Measurements from ENCODE around the gene ARHGAP6. TPM values are rescaled to one million over a fixed set of nuclear protein-coding genes. Genes with fewer than 3 reads are reported as not detected.

The ARHGAP6 gene
- total RNA-seq, 4 donors from 2014 or later = 2.7 to 9.1 (median 4.3) TPM

DNA sequence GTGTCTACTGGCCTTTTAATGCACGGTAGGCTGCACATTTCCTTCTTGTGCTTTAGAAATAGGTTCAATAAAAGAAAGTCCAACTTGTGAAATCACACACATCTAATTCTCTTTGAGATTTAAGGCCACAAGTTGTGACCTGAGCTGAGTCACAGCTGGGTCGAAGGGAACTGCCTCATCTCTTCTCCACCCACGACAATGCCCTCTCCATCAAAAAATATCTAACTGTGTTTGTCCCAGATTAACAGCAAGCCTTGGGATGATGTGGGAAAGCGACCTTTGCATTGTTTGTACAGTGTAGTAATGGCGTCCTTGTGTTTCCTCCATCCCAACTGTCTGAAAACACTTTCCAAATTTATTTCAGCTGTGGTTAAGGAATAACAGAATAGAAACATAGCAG, 203.6 kb downstream of the ARHGAP6 start:
- WGBS, 2 donors = 48 to 57% methylated on average over 5 of the region's 5 CpGs
- intact Hi-C loops (cut with DNase I; ENCODE audit: low total_unique reads) = no loop called here
- no peak for DNase-seq (ENCODE audit: low spot score in 2 of 2)
- H3K4me3 ChIP-seq (ENCODE audit: low read depth, poor library complexity, severe bottlenecking) = no peak overlapping the region
- TF ChIP-seq, protein P1, sequence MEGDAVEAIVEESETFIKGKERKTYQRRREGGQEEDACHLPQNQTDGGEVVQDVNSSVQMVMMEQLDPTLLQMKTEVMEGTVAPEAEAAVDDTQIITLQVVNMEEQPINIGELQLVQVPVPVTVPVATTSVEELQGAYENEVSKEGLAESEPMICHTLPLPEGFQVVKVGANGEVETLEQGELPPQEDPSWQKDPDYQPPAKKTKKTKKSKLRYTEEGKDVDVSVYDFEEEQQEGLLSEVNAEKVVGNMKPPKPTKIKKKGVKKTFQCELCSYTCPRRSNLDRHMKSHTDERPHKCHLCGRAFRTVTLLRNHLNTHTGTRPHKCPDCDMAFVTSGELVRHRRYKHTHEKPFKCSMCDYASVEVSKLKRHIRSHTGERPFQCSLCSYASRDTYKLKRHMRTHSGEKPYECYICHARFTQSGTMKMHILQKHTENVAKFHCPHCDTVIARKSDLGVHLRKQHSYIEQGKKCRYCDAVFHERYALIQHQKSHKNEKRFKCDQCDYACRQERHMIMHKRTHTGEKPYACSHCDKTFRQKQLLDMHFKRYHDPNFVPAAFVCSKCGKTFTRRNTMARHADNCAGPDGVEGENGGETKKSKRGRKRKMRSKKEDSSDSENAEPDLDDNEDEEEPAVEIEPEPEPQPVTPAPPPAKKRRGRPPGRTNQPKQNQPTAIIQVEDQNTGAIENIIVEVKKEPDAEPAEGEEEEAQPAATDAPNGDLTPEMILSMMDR (IDR thresholded peaks at IDR 0.05) = no peak
- no peak for TF ChIP-seq POLR2A (IDR thresholded peaks at IDR 0.05)

DNA sequence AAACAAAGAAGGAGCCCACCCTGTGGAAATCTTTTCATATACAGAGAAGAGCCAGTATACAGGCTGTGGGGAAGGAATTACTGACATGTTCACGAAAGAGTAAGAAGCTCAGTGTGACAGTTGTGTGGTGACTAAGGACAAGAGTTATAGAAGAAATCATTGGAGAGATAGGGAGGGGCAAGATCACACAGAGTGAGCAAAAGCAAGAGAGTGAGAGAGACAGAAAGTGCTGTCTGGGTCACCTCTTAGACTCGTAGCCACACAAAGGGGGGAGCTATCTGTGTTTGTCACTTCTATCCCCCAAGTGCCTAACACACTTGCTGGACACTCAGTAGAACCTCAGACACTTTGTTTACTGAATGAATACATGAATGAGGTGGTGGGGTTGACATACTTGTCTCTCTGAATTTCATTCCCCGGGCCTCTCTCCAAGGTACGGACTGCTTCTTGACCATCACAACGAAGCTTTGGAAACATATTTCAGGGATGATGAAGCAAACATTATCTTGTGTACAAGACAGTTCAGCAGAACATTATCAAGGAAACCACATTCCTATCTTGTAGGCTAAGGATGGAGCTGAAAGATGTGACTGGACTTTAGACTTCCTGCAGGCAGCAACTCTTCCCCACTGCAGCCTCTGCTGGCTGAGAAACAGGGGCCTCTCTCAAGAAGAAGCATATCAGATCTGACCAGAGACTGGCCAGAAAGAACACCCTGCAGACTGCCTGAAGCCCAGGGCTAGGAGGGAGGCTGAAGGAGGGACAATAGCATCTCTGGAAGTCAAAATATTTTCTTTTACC, 204.3 kb downstream of the ARHGAP6 start:
- DNase-seq (ENCODE audit: low spot score in 2 of 2) = no peak
- H3K4me3 ChIP-seq (ENCODE audit: low read depth, poor library complexity, severe bottlenecking) = no peak overlapping the region
- no peak for TF ChIP-seq POLR2A (IDR thresholded peaks at IDR 0.05)
- TF ChIP-seq, protein P1 (IDR thresholded peaks at IDR 0.05) = no peak
- 58 to 88% methylated on average over 5 of the region's 5 CpGs for whole genome bisulfite sequencing, 2 donors
- intact Hi-C loops (cut with DNase I; ENCODE audit: low total_unique reads) = no loop called here

DNA sequence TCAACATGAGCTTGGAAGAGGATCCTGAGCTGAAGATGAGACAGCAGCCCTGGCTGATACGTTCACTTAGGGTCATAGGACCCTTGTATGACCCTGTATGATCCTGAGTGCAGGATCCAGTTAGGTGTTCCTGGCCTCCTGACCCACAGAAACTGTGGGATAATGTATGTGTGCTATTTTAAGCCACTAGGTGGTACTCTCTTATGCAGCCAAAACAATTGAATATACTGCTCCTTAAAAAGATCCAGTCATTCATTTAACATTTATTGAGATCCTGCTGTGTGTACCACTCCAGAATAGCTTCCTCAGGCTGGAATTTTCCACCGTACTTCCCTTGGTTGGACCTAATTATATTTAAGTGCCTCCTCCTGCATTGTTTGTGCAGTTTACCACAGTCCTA, 205.4 kb downstream of the ARHGAP6 start:
- TF ChIP-seq, protein P1 (IDR thresholded peaks at IDR 0.05) = no peak
- no peak for TF ChIP-seq POLR2A (IDR thresholded peaks at IDR 0.05)
- intact Hi-C loops (cut with DNase I; ENCODE audit: low total_unique reads) = no loop called here
- no peak overlapping the region for H3K4me3 ChIP-seq (ENCODE audit: low read depth, poor library complexity, severe bottlenecking)
- no peak for DNase-seq (ENCODE audit: low spot score in 2 of 2)
- 56 to 79% methylated on average over 2 of the region's 2 CpGs for WGBS, 2 donors

DNA sequence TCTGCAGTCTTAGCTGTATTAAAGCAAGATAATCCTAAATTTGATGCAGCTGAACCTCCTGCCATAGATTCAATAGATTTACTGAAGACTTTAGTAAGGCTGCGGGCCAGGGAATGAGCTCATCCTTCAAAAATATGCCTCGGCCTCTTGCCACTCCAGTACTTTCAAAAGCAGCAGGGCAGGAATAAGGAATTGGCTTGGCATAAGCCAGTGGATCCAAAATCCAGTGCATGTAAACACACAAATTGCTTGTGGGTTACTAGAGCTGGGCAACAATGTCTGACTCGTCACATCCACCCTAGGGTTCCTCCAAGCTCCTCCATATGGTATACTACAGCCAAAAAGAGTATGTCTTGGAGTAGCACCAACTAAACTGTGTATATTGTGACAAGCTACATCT, 207.6 kb downstream of the ARHGAP6 start:
- H3K4me3 ChIP-seq (ENCODE audit: low read depth, poor library complexity, severe bottlenecking) = no peak overlapping the region
- no peak for TF ChIP-seq POLR2A (IDR thresholded peaks at IDR 0.05)
- TF ChIP-seq, protein P1 (IDR thresholded peaks at IDR 0.05) = no peak
- WGBS, 2 donors = 18 to 50% methylated on average over 3 of the region's 3 CpGs
- DNase-seq (ENCODE audit: low spot score in 2 of 2) = no peak
- intact Hi-C loops (cut with DNase I; ENCODE audit: low total_unique reads) = no loop called here

DNA sequence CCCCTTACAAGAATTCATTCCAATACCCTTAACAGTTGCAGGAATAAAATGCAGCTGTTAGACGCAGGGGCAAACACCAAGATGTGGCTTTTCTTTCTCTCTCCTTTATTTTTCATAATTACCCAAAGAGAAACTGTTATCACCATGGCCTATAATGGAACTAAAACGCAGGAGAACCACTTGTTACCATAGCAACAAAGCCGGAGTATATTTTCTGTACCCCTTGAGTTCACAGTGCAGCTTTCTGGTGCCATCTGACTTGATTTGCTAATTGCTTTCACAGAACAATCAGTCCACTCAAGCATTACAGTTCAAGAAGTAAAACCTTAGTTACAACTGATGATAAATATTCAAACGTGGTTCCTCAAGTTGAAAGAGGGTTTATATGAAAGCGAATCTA, 214.6 kb downstream of the ARHGAP6 start:
- TF ChIP-seq, protein P1 (IDR thresholded peaks at IDR 0.05) = no peak
- no peak for TF ChIP-seq POLR2A (IDR thresholded peaks at IDR 0.05)
- WGBS, 2 donors = 61 to 90% methylated on average over 5 of the region's 5 CpGs

DNA sequence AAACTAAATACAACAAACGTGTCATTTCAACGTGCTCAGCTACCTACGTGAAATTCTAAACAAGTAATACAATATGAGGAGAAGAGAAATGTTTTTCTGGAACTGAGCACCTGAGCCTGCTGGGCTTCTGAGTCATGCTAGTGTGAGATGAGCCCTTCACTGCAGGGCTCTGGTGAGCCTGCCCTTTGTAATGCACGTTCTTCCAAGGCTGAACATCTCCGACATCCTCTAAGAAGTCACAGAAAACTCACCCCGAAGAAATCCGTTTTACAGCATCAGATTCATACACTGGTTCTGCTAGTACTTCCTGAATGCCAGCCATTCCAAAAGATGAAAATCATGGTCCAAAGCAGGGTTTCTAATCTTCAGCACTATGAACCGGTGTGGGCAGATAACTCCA, 215.4 kb downstream of the ARHGAP6 start:
- H3K4me3 ChIP-seq (ENCODE audit: low read depth, poor library complexity, severe bottlenecking) = no peak overlapping the region
- no peak for TF ChIP-seq POLR2A (IDR thresholded peaks at IDR 0.05)
- TF ChIP-seq, protein P1 (IDR thresholded peaks at IDR 0.05) = no peak
- WGBS, 2 donors = 56 to 66% methylated on average over 8 of the region's 8 CpGs
- DNase-seq (ENCODE audit: low spot score in 2 of 2) = no peak
- intact Hi-C loops (cut with DNase I; ENCODE audit: low total_unique reads) = no loop called here

More for the DNA sequence above, 214.6 kb downstream of the ARHGAP6 start:
- intact Hi-C loops (cut with DNase I; ENCODE audit: low total_unique reads) = no loop called here
- no peak for DNase-seq (ENCODE audit: low spot score in 2 of 2)
- no peak overlapping the region for H3K4me3 ChIP-seq (ENCODE audit: low read depth, poor library complexity, severe bottlenecking)

Data from lower leg skin (tissue), 4 donors.